ENCODE measurements around the gene TBC1D1. TPM values are rescaled to one million over a fixed set of nuclear protein-coding genes. Genes with fewer than 3 reads are reported as not detected.

Gene TBC1D1
- polyA plus RNA-seq, 1 donor (not counting 4 experiments of a cell fraction or from before 2014, with no cell fraction given) = 32.5 TPM

DNA sequence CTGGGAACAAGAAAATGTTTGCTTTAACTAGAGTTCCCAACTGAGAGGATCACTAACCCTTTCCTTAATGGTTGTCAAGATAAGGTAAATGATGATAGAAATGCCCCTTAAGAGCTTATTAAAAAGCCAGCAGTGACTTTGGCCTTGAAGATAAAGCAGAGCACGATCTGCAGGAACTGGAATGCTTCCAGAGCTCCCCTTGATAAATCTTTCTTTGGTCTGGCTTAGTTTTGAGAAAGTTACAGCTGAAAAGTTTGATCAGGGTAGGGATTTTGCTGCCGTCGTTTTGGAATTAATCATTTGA is 133.3 kb downstream of the TBC1D1 start:
- TF ChIP-seq, protein P1, sequence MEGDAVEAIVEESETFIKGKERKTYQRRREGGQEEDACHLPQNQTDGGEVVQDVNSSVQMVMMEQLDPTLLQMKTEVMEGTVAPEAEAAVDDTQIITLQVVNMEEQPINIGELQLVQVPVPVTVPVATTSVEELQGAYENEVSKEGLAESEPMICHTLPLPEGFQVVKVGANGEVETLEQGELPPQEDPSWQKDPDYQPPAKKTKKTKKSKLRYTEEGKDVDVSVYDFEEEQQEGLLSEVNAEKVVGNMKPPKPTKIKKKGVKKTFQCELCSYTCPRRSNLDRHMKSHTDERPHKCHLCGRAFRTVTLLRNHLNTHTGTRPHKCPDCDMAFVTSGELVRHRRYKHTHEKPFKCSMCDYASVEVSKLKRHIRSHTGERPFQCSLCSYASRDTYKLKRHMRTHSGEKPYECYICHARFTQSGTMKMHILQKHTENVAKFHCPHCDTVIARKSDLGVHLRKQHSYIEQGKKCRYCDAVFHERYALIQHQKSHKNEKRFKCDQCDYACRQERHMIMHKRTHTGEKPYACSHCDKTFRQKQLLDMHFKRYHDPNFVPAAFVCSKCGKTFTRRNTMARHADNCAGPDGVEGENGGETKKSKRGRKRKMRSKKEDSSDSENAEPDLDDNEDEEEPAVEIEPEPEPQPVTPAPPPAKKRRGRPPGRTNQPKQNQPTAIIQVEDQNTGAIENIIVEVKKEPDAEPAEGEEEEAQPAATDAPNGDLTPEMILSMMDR (optimal IDR thresholded peaks at IDR 0.05 in 1 of 3, IDR thresholded peaks at IDR 0.05 in 1 of 3, conservative IDR thresholded peaks at IDR 0.05 in 1 of 3; ENCODE audit: extremely low read depth in 1 of 3, insufficient read depth in 2 of 3, low read length in 3 of 3) = no peak
- TF ChIP-seq EZH2 (IDR thresholded peaks at IDR 0.05; ENCODE audit: low read length) = no peak
- no peaks in the 10 kb centered on the region for H4K20me1 ChIP-seq (ENCODE audit: control insufficient read depth, extremely low read depth, insufficient read depth, low read length)
- no peak overlapping the region for H3K9ac ChIP-seq (ENCODE audit: control insufficient read depth, extremely low read depth, insufficient read depth, low read length)
- no peaks in the 10 kb centered on the region for H3K9me3 ChIP-seq (ENCODE audit: control insufficient read depth, low read depth, low read length)
- FAIRE-seq = no peak
- no peak overlapping the region for H3K4me2 ChIP-seq (ENCODE audit: control insufficient read depth, extremely low read depth, insufficient read depth, low read depth, low read length)
- H3K27me3 ChIP-seq (ENCODE audit: control insufficient read depth, extremely low read depth, insufficient read depth, low read length) = no peaks in the 10 kb centered on the region
- DNase-seq (ENCODE audit: low read depth, low spot score) = no peak
- H3K4me3 ChIP-seq (ENCODE audit: control insufficient read depth in 2 of 3, extremely low read depth in 1 of 3, insufficient read depth in 2 of 3, low read depth in 1 of 3, low read length in 3 of 3) = no peak overlapping the region
- H3K4me1 ChIP-seq (ENCODE audit: control insufficient read depth, extremely low read depth, insufficient read depth, low read length) = no peaks in the 10 kb centered on the region
- H3K79me2 ChIP-seq (ENCODE audit: control insufficient read depth, insufficient read depth, low read length) = no peaks in the 10 kb centered on the region
- no peak overlapping the region for H2AFZ ChIP-seq (ENCODE audit: control insufficient read depth, low read length)
- dilution Hi-C loops (cut with MboI; ENCODE audit: extremely low pct_ligation_motif_present, low sequenced_read_pairs) = no loop called here
- H3K9me1 ChIP-seq (ENCODE audit: control insufficient read depth, extremely low read depth, insufficient read depth, low read length) = no peaks in the 10 kb centered on the region
- H3K27ac ChIP-seq (ENCODE audit: control insufficient read depth, insufficient read depth, low read length) = no peak overlapping the region
- peaks cover 0 to 7% of the 10 kb centered on the region in 2 experiments for H3K36me3 ChIP-seq (ENCODE audit: control insufficient read depth in 2 of 2, extremely low read depth in 1 of 2, insufficient read depth in 2 of 2, low read length in 2 of 2)

GRCh38 chr4:38025665-38026064 is 134.8 kb downstream of the TBC1D1 start:
- Histone ChIP-seq H4K20me1 (ENCODE audit: control insufficient read depth, extremely low read depth, insufficient read depth, low read length) (no peaks in the 10 kb centered on the region), H3K4me1 (ENCODE audit: control insufficient read depth, extremely low read depth, insufficient read depth, low read length) (peaks cover 5% of the 10 kb centered on the region), H3K9me1 (ENCODE audit: control insufficient read depth, extremely low read depth, insufficient read depth, low read length) (no peaks in the 10 kb centered on the region), H3K27me3 (ENCODE audit: control insufficient read depth, extremely low read depth, insufficient read depth, low read length) (no peaks in the 10 kb centered on the region), H3K9ac (ENCODE audit: control insufficient read depth, extremely low read depth, insufficient read depth, low read length) (no peak overlapping the region), H2AFZ (ENCODE audit: control insufficient read depth, low read length) (no peak overlapping the region), H3K27ac (ENCODE audit: control insufficient read depth, insufficient read depth, low read length) (no peak overlapping the region), H3K36me3 (ENCODE audit: control insufficient read depth in 2 of 2, extremely low read depth in 1 of 2, insufficient read depth in 2 of 2, low read length in 2 of 2) (peaks cover 0 to 7% of the 10 kb centered on the region in 2 experiments), H3K9me3 (ENCODE audit: control insufficient read depth, low read depth, low read length) (no peaks in the 10 kb centered on the region), H3K4me2 (ENCODE audit: control insufficient read depth, extremely low read depth, insufficient read depth, low read depth, low read length) (no peak overlapping the region), H3K4me3 (ENCODE audit: control insufficient read depth in 2 of 3, extremely low read depth in 1 of 3, insufficient read depth in 2 of 3, low read depth in 1 of 3, low read length in 3 of 3) (no peak overlapping the region), H3K79me2 (ENCODE audit: control insufficient read depth, insufficient read depth, low read length) (no peaks in the 10 kb centered on the region)
- FAIRE-seq = no peak
- no peak for TF ChIP-seq EZH2 (IDR thresholded peaks at IDR 0.05; ENCODE audit: low read length)
- TF ChIP-seq, protein P1 (optimal IDR thresholded peaks at IDR 0.05 in 1 of 3, IDR thresholded peaks at IDR 0.05 in 1 of 3, conservative IDR thresholded peaks at IDR 0.05 in 1 of 3; ENCODE audit: extremely low read depth in 1 of 3, insufficient read depth in 2 of 3, low read length in 3 of 3) = no peak
- dilution Hi-C loops (cut with MboI; ENCODE audit: extremely low pct_ligation_motif_present, low sequenced_read_pairs) = no loop called here
- no peak for DNase-seq (ENCODE audit: low read depth, low spot score)

Data from keratinocyte (primary cell).